Ramos (cell line): Measurements from ENCODE around the gene NEK10.
"Not testable (repeated sequence)": the region's sequence is repeated elsewhere in the genome, so short reads cannot be mapped to it uniquely, and the experiment has no call there.

Source experiments
- in situ Hi-C: fragments of 300-500 bp; cut with MboI; formaldehyde crosslinking; loops from one replicate; pipeline ENCODE4 v1.14.3; 2022; ENCODE audit warnings: low sequenced_read_pairs; ENCODE audit not compliant: unreplicated experiment

The NEK10 gene

GRCh38 chr3:27368831-27369607 lies at the start of gene NEK10:
Gene NEK10, minus strand, starts transcription at chr3:27369383. Its CDS starts 16,501 bp downstream, at chr3:27352882.
- in situ Hi-C loops = no loop called here

DNA sequence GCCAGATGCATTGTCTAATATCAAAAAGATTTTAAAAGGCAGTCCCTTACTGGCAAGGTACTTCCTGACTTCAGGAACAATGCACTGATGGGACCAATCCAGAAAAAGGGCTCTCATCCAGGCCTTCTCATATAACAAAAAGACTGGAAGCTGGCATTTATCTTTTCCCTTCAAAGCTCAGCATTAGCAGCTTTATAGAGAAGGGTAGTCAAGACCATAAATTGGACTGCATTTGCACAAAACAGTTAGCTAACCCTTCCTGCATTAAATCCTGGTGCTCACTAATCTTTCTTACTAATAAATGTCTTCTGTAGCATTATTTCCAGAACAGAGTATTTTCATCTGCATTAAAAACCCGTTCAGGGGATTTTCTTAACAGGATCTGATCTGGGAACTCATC lies 46.0 kb upstream of the NEK10 start:
- in situ Hi-C loops = no loop called here

DNA sequence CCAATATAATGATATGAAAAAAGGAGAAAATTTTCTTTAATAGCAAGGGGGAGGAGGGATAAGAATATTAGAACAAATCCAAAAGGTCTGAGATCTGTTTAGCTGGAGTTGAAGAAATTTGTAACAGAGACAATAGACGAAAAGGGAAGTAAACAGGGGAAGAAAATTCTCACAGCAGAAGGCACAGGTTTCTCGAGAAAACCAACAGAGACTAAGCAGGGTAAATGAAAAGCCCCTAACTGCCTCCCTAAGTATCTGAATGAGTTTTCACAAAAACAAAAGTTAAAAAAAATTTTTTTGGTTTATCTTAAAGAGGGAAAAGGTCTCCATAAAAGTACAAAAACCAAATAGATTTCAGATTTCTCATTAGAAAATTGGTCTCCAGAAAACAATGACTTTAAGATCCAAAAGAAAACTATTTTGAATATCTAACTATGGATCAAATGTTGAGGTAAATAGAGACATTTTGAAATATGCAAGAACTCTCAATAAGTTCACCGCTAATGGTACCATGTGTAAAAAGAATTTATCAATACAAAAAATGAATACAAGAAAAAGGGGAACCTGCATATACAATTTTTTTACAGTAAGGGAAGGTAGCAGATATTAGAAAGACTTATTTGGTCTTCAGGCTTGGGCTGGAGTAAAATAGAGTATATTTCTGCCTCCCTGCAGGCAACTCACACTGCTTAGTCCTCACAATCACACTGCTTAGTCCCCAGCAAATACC lies 23.9 kb upstream of the NEK10 start:
- in situ Hi-C loops = no loop called here

DNA sequence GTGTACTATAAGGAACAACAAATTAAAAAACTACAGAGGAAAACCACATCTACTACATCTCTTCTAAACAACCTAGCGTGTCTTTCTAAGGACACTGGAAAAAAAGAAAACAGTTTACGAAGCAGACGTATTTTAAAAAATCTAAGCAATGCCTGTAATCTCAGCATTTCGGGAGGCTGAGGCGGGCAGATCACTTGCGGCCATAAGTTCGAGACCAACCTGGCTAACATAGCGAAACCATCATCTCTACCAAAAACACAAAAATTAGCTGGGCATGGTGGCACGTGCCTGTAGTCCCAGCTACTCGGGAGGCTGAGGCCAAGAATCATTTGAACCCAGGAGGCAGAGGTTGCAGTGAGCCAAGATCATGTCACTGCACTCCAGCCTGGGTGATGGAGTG lies 23.2 kb upstream of the NEK10 start:
- in situ Hi-C loops = not testable (repeated sequence)

DNA sequence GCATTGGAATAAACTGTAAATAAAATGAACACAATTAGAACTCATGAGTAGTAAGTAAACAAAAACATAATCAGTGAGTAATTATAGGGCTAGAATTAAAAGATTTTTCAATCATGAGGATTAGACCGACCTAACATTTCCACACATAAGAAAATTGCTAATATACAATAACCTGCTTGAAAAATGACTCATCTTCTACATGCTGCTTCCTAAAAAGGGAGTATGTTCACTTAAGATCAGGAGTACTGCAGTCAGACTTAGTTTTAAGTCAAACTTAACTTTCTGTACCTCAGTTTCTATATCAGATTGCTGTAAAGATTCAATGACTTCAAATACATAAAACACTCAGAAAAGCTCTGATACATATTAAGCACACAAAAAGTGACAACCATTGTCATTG lies 22.6 kb upstream of the NEK10 start:
- in situ Hi-C loops = no loop called here

DNA sequence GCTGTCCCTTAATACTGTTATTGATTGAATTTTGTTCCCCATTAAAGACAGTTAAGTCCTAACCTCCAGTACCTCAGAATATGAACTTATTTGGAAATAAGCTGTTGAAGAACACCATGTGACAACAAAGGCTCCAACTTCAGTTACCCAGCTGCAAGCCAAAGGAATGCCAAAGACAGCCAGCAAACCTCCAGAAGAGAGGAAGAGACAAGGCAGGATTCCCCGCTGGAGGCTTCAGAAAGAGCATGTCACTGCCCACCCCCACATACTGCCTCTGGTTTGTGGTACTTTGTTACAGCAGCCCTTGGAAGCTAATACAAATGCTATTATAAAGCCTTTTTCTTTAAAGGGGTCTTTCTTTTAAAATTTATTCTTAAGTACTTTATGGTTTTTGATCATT lies 18.4 kb upstream of the NEK10 start:
- in situ Hi-C loops = no loop called here

DNA sequence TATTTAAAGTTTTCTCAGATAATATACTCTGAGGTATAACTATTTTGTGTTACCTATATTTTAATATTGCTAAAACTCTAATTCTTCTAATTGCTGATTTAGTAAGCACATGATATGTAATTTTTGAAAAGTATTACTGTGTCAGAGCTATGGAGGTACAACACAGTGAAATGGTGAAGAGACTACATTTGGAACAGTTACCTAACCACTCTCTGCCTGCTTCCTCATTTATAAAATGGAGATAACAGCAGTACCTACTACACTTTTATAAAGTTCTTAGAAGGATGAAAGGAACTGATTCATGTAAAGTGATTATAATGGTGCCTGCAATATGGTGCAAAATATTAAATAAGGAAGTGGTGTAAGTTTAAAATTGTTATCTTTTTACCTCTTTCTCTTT lies 16.3 kb upstream of the NEK10 start:
- in situ Hi-C loops = no loop called here

GRCh38 chr3:27384191-27384590 lies 15.0 kb upstream of the NEK10 start:
- in situ Hi-C loops = no loop called here

DNA sequence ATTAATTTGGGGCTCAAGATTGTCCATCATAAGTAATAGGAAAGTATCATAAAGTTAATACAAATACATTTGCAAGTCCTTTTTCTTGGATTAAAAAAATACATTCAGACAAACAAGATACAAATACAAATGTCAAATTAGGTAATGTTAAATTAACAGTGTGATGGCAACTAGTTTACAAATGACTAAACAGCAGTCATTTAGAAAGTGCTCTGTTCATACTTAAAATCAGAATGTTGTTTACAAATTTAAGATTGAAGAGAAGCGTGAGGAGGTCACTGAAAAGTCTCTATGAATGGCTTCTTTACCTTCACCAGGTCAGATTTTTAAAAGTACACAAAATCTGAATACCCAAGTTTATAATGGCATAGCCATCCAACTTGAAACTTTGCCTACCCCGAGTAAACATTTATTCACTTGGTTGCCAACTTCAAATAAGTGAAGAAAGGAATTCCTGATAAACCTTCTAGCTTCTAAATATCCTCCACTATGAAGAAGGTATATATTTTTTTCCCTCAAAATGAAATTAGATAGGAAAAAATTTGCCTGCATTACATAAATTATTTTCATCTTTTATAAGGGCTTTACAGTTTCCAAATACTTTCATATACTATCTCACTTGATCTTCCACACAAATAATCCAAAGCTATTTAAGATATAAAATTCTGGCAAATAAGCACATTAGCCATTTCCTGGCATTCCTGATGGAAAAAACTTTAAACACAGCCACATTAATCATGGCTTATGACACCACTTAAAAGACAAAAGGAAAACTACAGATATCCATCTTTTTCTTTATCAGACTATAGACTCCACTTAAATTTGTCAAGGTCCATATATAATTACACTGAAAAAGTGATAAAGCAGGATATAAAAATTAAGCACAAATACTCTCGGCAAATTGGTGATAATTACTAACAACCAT lies 11.5 kb upstream of the NEK10 start:
- in situ Hi-C loops = no loop called here

- in situ Hi-C loops = no loop called here
Observed at GRCh38 chr3:27378331-27378730, 9.1 kb upstream of the NEK10 start.

- in situ Hi-C loops = no loop called here
Observed at GRCh38 chr3:27376109-27376772, 7.1 kb upstream of the NEK10 start.

- in situ Hi-C loops = no loop called here
Observed at GRCh38 chr3:27366062-27366591, 3.1 kb downstream of the NEK10 start.

DNA sequence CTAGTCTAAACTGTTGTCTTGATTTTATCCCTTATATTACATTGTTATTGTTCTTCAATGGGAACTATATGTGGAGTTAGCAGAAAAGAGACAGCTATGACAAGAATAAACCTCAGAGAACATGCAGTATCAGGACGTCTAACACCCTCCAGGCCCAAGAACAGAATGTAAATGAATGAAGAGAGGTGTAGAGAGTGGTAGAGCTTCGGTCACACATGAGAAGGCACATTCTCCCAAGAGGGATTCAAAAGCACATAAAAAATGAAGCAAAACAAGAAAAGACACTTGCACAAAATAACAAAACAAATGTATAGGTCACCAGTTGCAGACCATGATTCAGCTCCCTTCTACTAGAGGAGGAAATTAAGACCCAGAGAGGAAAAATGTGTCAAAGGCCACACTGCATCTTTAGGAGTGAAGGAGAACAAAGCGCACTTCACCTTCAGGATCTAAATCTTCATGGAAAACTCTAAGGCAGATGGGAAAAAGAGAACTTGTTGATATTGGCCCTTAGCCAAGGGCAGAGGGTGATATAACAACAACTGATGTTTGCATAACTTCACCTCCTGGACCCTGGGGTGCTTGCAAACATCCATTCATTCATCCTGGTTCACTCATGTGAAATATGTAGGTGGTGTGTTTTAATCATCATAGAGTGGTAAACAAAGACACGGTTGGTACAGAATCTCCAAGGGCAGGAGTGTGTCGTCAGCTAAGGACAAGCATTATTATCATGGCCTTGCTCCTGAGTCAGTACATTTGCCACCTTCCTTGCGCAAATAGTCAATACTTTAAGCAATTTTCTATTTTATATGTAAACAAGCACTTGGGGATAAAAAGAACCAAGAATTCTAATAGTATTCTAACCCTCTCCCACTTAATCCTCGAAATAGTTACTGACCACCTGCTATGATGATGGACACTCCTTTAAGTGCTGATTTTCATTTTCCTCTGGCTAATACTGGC lies 8.8 kb downstream of the NEK10 start:
- in situ Hi-C loops = no loop called here

DNA sequence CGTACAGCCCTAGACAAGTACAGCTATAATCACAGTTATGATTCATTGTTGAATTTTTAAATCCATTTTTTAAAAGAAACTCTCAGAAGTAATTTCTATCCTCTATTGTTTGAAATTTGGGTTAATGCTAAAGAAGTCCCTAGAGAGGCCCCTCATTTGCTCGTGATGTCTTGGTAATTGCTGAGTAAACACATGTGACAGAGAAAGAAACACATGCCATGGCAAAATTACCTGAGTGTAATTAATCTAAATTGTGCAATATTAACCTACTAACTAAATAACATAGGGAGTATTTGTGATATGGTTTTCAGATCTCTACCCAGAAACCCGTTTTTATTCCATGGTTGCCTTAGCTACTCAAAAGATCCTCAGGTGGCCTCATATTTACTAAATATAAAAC lies 10.8 kb downstream of the NEK10 start:
- in situ Hi-C loops = no loop called here

GRCh38 chr3:27357665-27358258 lies 11.4 kb downstream of the NEK10 start:
- in situ Hi-C loops = no loop called here

- in situ Hi-C loops = no loop called here
Observed at GRCh38 chr3:27356976-27357375, 12.2 kb downstream of the NEK10 start.

DNA sequence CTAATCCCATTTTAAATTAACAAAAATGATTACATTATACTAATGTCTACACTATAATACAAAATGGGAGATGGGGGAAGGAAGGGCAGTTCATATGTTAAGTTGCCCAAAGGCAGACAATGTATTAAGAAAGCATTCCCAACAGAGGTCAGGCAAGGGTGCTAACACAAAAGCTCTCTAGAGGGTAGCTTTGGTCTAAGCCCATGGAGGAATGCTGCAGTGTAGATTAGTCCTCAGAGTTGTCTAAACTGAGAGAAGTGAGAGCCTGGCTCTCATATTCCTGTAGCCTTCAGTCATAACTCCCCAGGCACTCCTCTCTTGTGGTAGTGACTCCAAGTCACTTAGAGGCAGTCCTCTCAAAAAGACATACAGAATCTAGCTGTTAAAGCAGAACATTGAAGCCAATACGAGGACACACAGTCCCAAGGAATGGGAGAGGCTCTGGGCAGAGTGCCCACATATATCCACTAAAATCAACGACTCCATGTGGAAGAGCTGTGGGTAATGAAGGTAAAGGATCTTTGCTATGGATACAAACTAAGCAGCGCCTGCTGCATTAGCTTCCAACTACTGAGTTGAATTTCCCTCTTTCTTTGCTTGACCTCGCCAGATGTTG lies 14.5 kb downstream of the NEK10 start:
- in situ Hi-C loops = no loop called here

- in situ Hi-C loops = no loop called here
Observed at GRCh38 chr3:27354161-27354560, 15.0 kb downstream of the NEK10 start.
